Activated CD8-positive, alpha-beta T cell treated with anti-CD3 and anti-CD28 coated beads for 36 hours (primary cell): ENCODE measurements around the gene HTR3A. TPM values are rescaled to one million over a fixed set of nuclear protein-coding genes. Genes with fewer than 3 reads are reported as not detected.

Experiments used
- ATAC-seq: fragments of 200-7000 bp; cut with Tn5 transposase; one replicate; pipeline ENCODE4 v1.10.0; 2021; ENCODE audit warnings: mild to moderate bottlenecking, moderate library complexity
- CTCF ChIA-PET: fragments of 350-600 bp; sonication (Branson Sonifier 250); formaldehyde crosslinking; loops from one replicate; lab custom pipeline; 2021; ENCODE audit warnings: antibody characterized with exemption; lab: Charles Lee
- POLR2A ChIA-PET: fragments of 350-600 bp; sonication (Branson Sonifier 250); formaldehyde crosslinking; loops from one replicate; lab custom pipeline; 2021; ENCODE audit warnings: antibody characterized with exemption; lab: Charles Lee
- DNase-seq: peaks from one replicate; pipeline ENCODE4 v3.0.0-alpha.2; 2020
- H3K27ac Mint-ChIP-seq: one replicate; pipeline ENCODE4 v1.8.0; 2021; ENCODE audit warnings: mild to moderate bottlenecking, mixed read lengths
- H3K27me3 Mint-ChIP-seq: one replicate; pipeline ENCODE4 v1.8.0; 2021; ENCODE audit warnings: mixed read lengths
- H3K36me3 Mint-ChIP-seq: one replicate; pipeline ENCODE4 v1.8.0; 2021; ENCODE audit warnings: low read depth, mixed read lengths
- H3K4me1 Mint-ChIP-seq: one replicate; pipeline ENCODE4 v1.8.0; 2021; ENCODE audit warnings: low read depth, mixed read lengths
- H3K4me3 Mint-ChIP-seq: one replicate; pipeline ENCODE4 v1.8.0; 2021; ENCODE audit warnings: mild to moderate bottlenecking, moderate library complexity, mixed read lengths
- H3K9me3 Mint-ChIP-seq: one replicate; pipeline ENCODE4 v1.8.0; 2021; ENCODE audit warnings: mixed read lengths
- intact Hi-C: fragments of 100-400 bp; cut with micrococcal nuclease; formaldehyde crosslinking; loops from one replicate; pipeline ENCODE4 v1.10.0; 2022
- total RNA-seq, 2 experiments: library from RNA; stranded (reverse); gene quantifications; one replicate each; pipeline ENCODE4 v1.2.3, GENCODE V29; 2021
- TF ChIP-seq, protein P1 (sequence below): fragments of 200-600 bp; IDR thresholded peaks from one replicate; pipeline ENCODE4 v1.8.0; 2022; ENCODE audit warnings: antibody characterized with exemption, mild to moderate bottlenecking

Gene HTR3A
- total RNA-seq, 2 experiments from 2014 or later: not detected

DNA sequence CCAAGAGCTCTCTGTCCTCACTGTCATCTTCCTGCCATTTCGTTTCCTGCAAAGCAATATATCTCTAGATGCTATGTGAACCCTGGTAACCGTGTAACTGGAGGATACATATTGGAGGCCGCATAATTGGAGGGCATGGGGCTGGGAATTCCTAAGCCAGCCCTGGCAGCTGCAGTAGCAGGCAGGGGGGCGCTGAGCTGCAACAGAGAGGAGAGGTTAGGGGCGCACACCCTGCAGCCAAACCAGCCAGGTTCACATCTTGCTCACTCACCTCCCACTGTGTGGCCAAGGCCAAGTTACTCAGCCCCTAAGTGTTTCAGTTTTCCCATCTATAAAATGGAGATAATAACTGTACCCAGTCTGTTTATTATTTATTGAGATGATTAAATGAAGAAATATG, 44.7 kb downstream of the HTR3A start:
- intact Hi-C loops: no loop called here
- ATAC-seq: no peak
- Mint-ChIP-seq H3K4me1 (no peaks in the 10 kb centered on the region), H3K4me3 (no peak overlapping the region), H3K9me3 (no peaks in the 10 kb centered on the region), H3K27ac (no peak overlapping the region), H3K36me3 (no peaks in the 10 kb centered on the region), H3K27me3 (peaks cover under 1% of the 10 kb centered on the region)
- ChIA-PET CTCF (no interaction called here), POLR2A (no interaction called here)
- no peak for DNase-seq
- TF ChIP-seq, protein P1, sequence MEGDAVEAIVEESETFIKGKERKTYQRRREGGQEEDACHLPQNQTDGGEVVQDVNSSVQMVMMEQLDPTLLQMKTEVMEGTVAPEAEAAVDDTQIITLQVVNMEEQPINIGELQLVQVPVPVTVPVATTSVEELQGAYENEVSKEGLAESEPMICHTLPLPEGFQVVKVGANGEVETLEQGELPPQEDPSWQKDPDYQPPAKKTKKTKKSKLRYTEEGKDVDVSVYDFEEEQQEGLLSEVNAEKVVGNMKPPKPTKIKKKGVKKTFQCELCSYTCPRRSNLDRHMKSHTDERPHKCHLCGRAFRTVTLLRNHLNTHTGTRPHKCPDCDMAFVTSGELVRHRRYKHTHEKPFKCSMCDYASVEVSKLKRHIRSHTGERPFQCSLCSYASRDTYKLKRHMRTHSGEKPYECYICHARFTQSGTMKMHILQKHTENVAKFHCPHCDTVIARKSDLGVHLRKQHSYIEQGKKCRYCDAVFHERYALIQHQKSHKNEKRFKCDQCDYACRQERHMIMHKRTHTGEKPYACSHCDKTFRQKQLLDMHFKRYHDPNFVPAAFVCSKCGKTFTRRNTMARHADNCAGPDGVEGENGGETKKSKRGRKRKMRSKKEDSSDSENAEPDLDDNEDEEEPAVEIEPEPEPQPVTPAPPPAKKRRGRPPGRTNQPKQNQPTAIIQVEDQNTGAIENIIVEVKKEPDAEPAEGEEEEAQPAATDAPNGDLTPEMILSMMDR: no peak

DNA sequence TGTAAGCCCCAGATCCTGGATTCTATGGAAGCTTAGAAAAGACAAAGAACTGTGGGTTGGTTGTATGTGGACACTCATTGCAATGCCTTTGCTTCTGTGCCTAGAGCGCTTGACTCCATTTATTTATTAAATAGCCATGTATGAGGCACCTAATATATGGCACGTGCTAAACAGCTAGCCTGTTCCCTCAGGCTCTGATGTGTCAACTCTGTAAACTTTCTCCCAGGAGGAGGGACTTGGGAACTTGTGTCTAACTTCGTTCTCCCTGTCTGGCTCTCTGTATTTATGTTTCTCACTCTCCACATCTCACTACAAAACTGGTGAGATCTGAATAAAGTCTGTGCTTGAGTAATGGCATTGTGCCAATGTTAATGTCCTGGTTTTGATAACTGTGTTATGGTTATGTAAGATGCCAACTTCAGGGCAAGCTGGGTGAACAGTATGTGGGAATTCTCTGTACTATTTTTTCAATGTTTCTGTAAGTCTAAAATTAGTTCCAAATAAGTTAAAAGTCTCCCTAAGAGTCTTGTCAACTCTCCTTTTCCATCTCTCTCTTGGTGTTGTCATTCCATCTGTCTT, 50.5 kb downstream of the HTR3A start:
- no peaks in the 10 kb centered on the region for H3K9me3 Mint-ChIP-seq
- intact Hi-C loops: no loop called here
- no peaks in the 10 kb centered on the region for H3K36me3 Mint-ChIP-seq
- POLR2A ChIA-PET: no interaction called here
- CTCF ChIA-PET: interaction anchor here (1.4 to 15.5 kb wide), 3 partner anchors 10 to 236 kb away, joined by 3 to 210 read pairs (median 4); no protein-coding TSS in a partner anchor
- DNase-seq (no peak), ATAC-seq (no peak)
- H3K4me3 Mint-ChIP-seq: no peak overlapping the region
- TF ChIP-seq, protein P1: no peak
- H3K27ac Mint-ChIP-seq: no peak overlapping the region
- no peaks in the 10 kb centered on the region for H3K27me3 Mint-ChIP-seq
- peaks cover 3% of the 10 kb centered on the region for H3K4me1 Mint-ChIP-seq

DNA sequence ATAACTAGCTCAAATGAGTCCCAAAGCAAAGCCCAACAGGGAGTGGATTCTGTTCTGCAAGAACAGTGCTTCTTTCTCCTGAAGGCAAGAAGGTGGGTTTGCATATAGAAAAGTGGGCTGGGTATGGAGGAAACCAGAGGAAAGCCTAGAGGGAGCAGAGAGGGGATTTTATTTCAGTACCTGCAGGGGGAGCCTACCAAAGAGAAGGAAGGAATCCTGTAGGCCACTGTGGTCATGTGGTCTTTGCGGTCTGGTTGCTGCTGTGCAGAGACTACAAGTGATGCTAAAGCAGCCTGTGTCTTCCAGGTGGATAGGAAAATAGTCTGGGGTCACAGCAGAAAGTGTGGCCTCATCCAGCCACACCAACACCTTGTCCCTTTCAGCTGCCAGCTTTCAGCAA, 51.4 kb downstream of the HTR3A start:
- peak; percentile 60 for ATAC-seq

GRCh38 chr11:114027391-114027790, 52.5 kb downstream of the HTR3A start:
- POLR2A ChIA-PET: no interaction called here

More for the DNA sequence above, 51.4 kb downstream of the HTR3A start:
- Mint-ChIP-seq H3K27ac (no peak overlapping the region), H3K4me3 (no peak overlapping the region), H3K9me3 (no peaks in the 10 kb centered on the region), H3K27me3 (no peaks in the 10 kb centered on the region), H3K4me1 (peaks cover 3% of the 10 kb centered on the region), H3K36me3 (no peaks in the 10 kb centered on the region)
- ChIA-PET POLR2A (no interaction called here), CTCF (interaction anchor here (1.0 to 15.5 kb wide), 5 partner anchors 9 to 235 kb away, joined by 3 to 210 read pairs (median 3); no protein-coding TSS in a partner anchor)
- TF ChIP-seq, protein P1: peak; percentile 20
- intact Hi-C loops: no loop called here
- peak; percentile 57 for DNase-seq

GRCh38 chr11:114027926-114028325, 53.0 kb downstream of the HTR3A start:
- CTCF ChIA-PET: interaction anchor here (1.1 to 15.5 kb wide), 4 partner anchors 11 to 234 kb away, joined by 3 to 210 read pairs (median 4); no protein-coding TSS in a partner anchor
- Mint-ChIP-seq H3K36me3 (no peaks in the 10 kb centered on the region), H3K27ac (no peak overlapping the region), H3K4me1 (peaks cover 3% of the 10 kb centered on the region), H3K9me3 (no peaks in the 10 kb centered on the region), H3K4me3 (no peak overlapping the region), H3K27me3 (no peaks in the 10 kb centered on the region)
- no peak for DNase-seq
- intact Hi-C loops: no loop called here
- ATAC-seq: no peak
- POLR2A ChIA-PET: no interaction called here
- TF ChIP-seq, protein P1: no peak

More at GRCh38 chr11:114027391-114027790, 52.5 kb downstream of the HTR3A start:
- DNase-seq (no peak), ATAC-seq (no peak)
- intact Hi-C loops: no loop called here
- Mint-ChIP-seq H3K4me1 (peaks cover 3% of the 10 kb centered on the region), H3K27me3 (no peaks in the 10 kb centered on the region), H3K27ac (no peak overlapping the region), H3K36me3 (no peaks in the 10 kb centered on the region), H3K4me3 (no peak overlapping the region), H3K9me3 (no peaks in the 10 kb centered on the region)
- TF ChIP-seq, protein P1: no peak
- CTCF ChIA-PET: interaction anchor here (1.3 to 15.5 kb wide), 3 partner anchors 11 to 234 kb away, joined by 3 to 210 read pairs (median 5); no protein-coding TSS in a partner anchor
